HCT116 (cell line): ENCODE measurements around the gene SLC24A3. TPM values are rescaled to one million over a fixed set of nuclear protein-coding genes. Genes with fewer than 3 reads are reported as not detected.

Experiments
- ATAC-seq: fragments of 200-7000 bp; cut with Tn5 transposase; 2 replicates; pipeline ENCODE4 v1.9.1; 2020; ENCODE audit warnings: mild to moderate bottlenecking, moderate library complexity
- BruUV-seq: library from RNA; stranded (reverse); fragments of 400-500 nt; replicated peaks from 2 replicates; lab custom pipeline; 2021; lab: Mats Ljungman, UMichigan
- CTCF ChIA-PET: fragments of 300-600 bp; sonication (Branson Sonifier 250); formaldehyde crosslinking; loops from one replicate; lab custom pipeline; 2021; ENCODE audit warnings: antibody characterized with exemption; lab: Charles Lee
- POLR2A ChIA-PET: fragments of 300-600, 350-600 bp; sonication (Branson Sonifier 250); formaldehyde crosslinking; loops from one replicate; lab custom pipeline; 2021; ENCODE audit warnings: antibody characterized with exemption; lab: Charles Lee
- RAD21 ChIA-PET, 2 experiments: fragments of 300-600 bp; sonication (Branson Sonifier 250); formaldehyde crosslinking; loops; one replicate each; lab custom pipeline; 2023; ENCODE audit warnings: low total read pairs in 2 of 2; ENCODE audit not compliant: uncharacterized antibody in 2 of 2, unreplicated experiment in 2 of 2, low non-redundant PET in 1 of 2; lab: Charles Lee
- DNase-seq: peaks from one replicate; pipeline ENCODE4 v3.0.0-alpha.2; 2010; ENCODE audit warnings: low read depth, low spot score
- H2AFZ ChIP-seq: fragments of 200-600 bp; shearing (Covaris generic), sonication (generic); 2 replicates; pipeline ENCODE4 v1.6.1; 2017; ENCODE audit warnings: low read depth, mixed run types, mixed read lengths, antibody characterized with exemption, low read length; ENCODE audit not compliant: poor library complexity, severe bottlenecking
- H3K27ac ChIP-seq: 2 replicates; pipeline ENCODE4 v1.5.1; 2012; ENCODE audit warnings: low read depth, low read length
- H3K27me3 ChIP-seq: fragments of 200-600 bp; sonication (generic); 2 replicates; pipeline ENCODE4 v1.6.1; 2016; ENCODE audit warnings: mixed run types, low read length, mixed read lengths; ENCODE audit not compliant: insufficient read depth
- H3K36me3 ChIP-seq, 2 experiments: fragments of 200-500 bp in 1 of 2; fragments of 200-600 bp in 1 of 2; sonication (Bioruptor generic) in 1 of 2; sonication (generic) in 1 of 2; 2 replicates each; pipeline versions ENCODE4 v1.5.1 to v1.6.1; 2014 to 2016; ENCODE audit warnings: low read length in 2 of 2, inconsistent platforms in 1 of 2, mixed read lengths in 1 of 2, mixed run types in 1 of 2; ENCODE audit not compliant: insufficient read depth in 2 of 2, control insufficient read depth in 1 of 2
- H3K4me1 ChIP-seq, 2 experiments: fragments of 200-600 bp in 1 of 2; sonication (generic) in 1 of 2; 2 replicates each; pipeline versions ENCODE4 v1.5.1 to v1.6.1; 2012 to 2017; ENCODE audit warnings: low read length in 2 of 2, inconsistent platforms in 1 of 2, mild to moderate bottlenecking in 1 of 2, mixed read lengths in 1 of 2, mixed run types in 1 of 2, moderate library complexity in 1 of 2; ENCODE audit not compliant: insufficient read depth in 2 of 2, control insufficient read depth in 1 of 2
- H3K4me2 ChIP-seq: fragments of 200-600 bp; sonication (generic); 2 replicates; pipeline ENCODE4 v1.6.1; 2017; ENCODE audit warnings: mixed run types, low read length, mixed read lengths
- H3K4me3 ChIP-seq, 2 experiments: fragments of 200-600 bp in 1 of 2; sonication (generic) in 1 of 2; replicated peaks in 1 of 2; 2 replicates each; pipeline ENCODE4 v1.5.1; 2011 to 2016; ENCODE audit warnings: low read length in 2 of 2, control low read depth in 1 of 2, low read depth in 1 of 2, mild to moderate bottlenecking in 1 of 2, mixed read lengths in 1 of 2, mixed run types in 1 of 2
- H3K79me2 ChIP-seq: fragments of 200-600 bp; sonication (generic); 2 replicates; pipeline ENCODE4 v1.6.1; 2017; ENCODE audit warnings: mild to moderate bottlenecking, mixed run types, low read length, moderate library complexity, mixed read lengths; ENCODE audit not compliant: insufficient read depth
- H3K9ac ChIP-seq: fragments of 200-600 bp; sonication (generic); 2 replicates; pipeline ENCODE4 v1.6.1; 2016; ENCODE audit warnings: low read length, mixed read lengths
- H3K9me2 ChIP-seq: fragments of 200-600 bp; sonication (generic), shearing (Covaris generic); 2 replicates; pipeline ENCODE4 v1.6.1; 2017; ENCODE audit warnings: mixed run types, mild to moderate bottlenecking, moderate library complexity; ENCODE audit not compliant: insufficient read depth
- H3K9me3 ChIP-seq, 2 experiments: fragments of 200-500 bp in 1 of 2; fragments of 200-600 bp in 1 of 2; sonication (Bioruptor generic) in 1 of 2; sonication (generic) in 1 of 2; 2 replicates each; pipeline ENCODE4 v1.6.1; 2014 to 2017; ENCODE audit warnings: low read length in 2 of 2, mixed read lengths in 2 of 2, inconsistent platforms in 1 of 2, low read depth in 1 of 2, mild to moderate bottlenecking in 1 of 2, mixed run types in 1 of 2, moderate library complexity in 1 of 2; ENCODE audit not compliant: control insufficient read depth in 1 of 2, insufficient read depth in 1 of 2
- H4K20me1 ChIP-seq: fragments of 200-600 bp; sonication (generic), shearing (Covaris generic); 2 replicates; pipeline ENCODE4 v1.6.1; 2017; ENCODE audit warnings: mixed run types, mild to moderate bottlenecking, moderate library complexity; ENCODE audit not compliant: insufficient read depth
- CBX3 ChIP-seq: IDR thresholded peaks from 2 replicates; pipeline ENCODE4 v1.6.1; 2012; ENCODE audit warnings: low read depth
- CEBPB ChIP-seq: IDR thresholded peaks from 2 replicates; pipeline ENCODE4 v1.6.1; 2012; ENCODE audit warnings: low read depth
- CTCF ChIP-seq, 3 experiments: fragments of 200-600 bp in 1 of 3; sonication (generic) in 1 of 3; IDR thresholded peaks in 2 of 3; conservative IDR thresholded peaks in 1 of 3; 2 replicates each; pipeline ENCODE4 v1.5.1; 2012 to 2017; ENCODE audit warnings: low read depth in 2 of 3, low read length in 2 of 3, antibody characterized with exemption in 1 of 3, borderline replicate concordance in 1 of 3, control low read depth in 1 of 3, mild to moderate bottlenecking in 1 of 3, mixed read lengths in 1 of 3, mixed run types in 1 of 3, moderate library complexity in 1 of 3; ENCODE audit not compliant: insufficient read depth in 1 of 3
- EGR1 ChIP-seq: IDR thresholded peaks from 2 replicates; pipeline ENCODE4 v1.6.1; 2012; ENCODE audit warnings: low read depth
- ELF1 ChIP-seq: IDR thresholded peaks from 2 replicates; pipeline ENCODE4 v1.6.1; 2012; ENCODE audit warnings: low read depth, borderline replicate concordance
- EZH2 ChIP-seq: fragments of 200-600 bp; sonication (generic); IDR thresholded peaks from 2 replicates; pipeline ENCODE4 v1.6.1; 2017; ENCODE audit warnings: antibody characterized with exemption, mixed run types
- EZH2phosphoT487 ChIP-seq: fragments of 200-600 bp; IDR thresholded peaks from 2 replicates; pipeline ENCODE4 v1.6.1; 2018; ENCODE audit warnings: antibody characterized with exemption, borderline replicate concordance
- FOSL1 ChIP-seq: IDR thresholded peaks from 2 replicates; pipeline ENCODE4 v1.6.1; 2012; ENCODE audit warnings: low read depth
- POLR2A ChIP-seq: IDR thresholded peaks from 2 replicates; pipeline ENCODE4 v1.7.0; 2011; ENCODE audit warnings: borderline replicate concordance; ENCODE audit not compliant: insufficient read depth, insufficient read length; ENCODE audit errors: extremely low read depth
- POLR2AphosphoS5 ChIP-seq: IDR thresholded peaks from 2 replicates; pipeline ENCODE4 v1.6.1; 2011; ENCODE audit warnings: mild to moderate bottlenecking, low read depth, low read length, moderate library complexity
- RAD21 ChIP-seq: IDR thresholded peaks from 2 replicates; pipeline ENCODE4 v1.6.1; 2012; ENCODE audit warnings: low read depth, mild to moderate bottlenecking
- REST ChIP-seq: IDR thresholded peaks from 2 replicates; pipeline ENCODE4 v1.6.1; 2012; ENCODE audit warnings: low read depth
- SIN3A ChIP-seq: IDR thresholded peaks from 2 replicates; pipeline ENCODE4 v1.6.1; 2012; ENCODE audit warnings: low read depth
- SRF ChIP-seq: IDR thresholded peaks from 2 replicates; pipeline ENCODE4 v1.6.1; 2012; ENCODE audit warnings: low read depth
- TCF7L2 ChIP-seq: IDR thresholded peaks from 2 replicates; pipeline ENCODE4 v1.7.0; 2011; ENCODE audit warnings: borderline replicate concordance, inconsistent platforms; ENCODE audit not compliant: insufficient read depth, insufficient read length; ENCODE audit errors: extremely low read depth
- YY1 ChIP-seq: IDR thresholded peaks from 2 replicates; pipeline ENCODE4 v1.6.1; 2011; ENCODE audit warnings: low read length, low read depth, moderate library complexity, mild to moderate bottlenecking; ENCODE audit not compliant: insufficient replicate concordance; ENCODE audit errors: extremely low read depth
- ZFX ChIP-seq: fragments of 450-650 bp; IDR thresholded peaks from 2 replicates; pipeline ENCODE4 v1.6.1; 2017
- ZNF274 ChIP-seq: fragments of 200-500 bp; sonication (Bioruptor generic); IDR thresholded peaks from 2 replicates; pipeline ENCODE4 v1.6.1; 2014; ENCODE audit warnings: mild to moderate bottlenecking, low read depth, low read length, inconsistent platforms
- intact Hi-C: fragments of 100-400 bp; cut with micrococcal nuclease; formaldehyde crosslinking; loops from 2 replicates; pipeline ENCODE4 v1.10.0; 2022
- total RNA-seq: library from RNA; stranded (reverse); gene quantifications from one replicate; pipeline ENCODE4 v1.2.1, GENCODE V29; 2021; ENCODE audit not compliant: unreplicated experiment

SLC24A3 gene
- total RNA-seq, 1 experiment from 2014 or later = not detected

- no peak overlapping the region for H3K27ac ChIP-seq
- TF ChIP-seq YY1 (no peak), CBX3 (no peak), SRF (no peak), ZNF274 (no peak), FOSL1 (no peak), EGR1 (no peak), ZFX (no peak), POLR2AphosphoS5 (no peak), ELF1 (no peak), CTCF (IDR thresholded peaks at IDR 0.05 in 2 of 3, conservative IDR thresholded peaks at IDR 0.05 in 1 of 3; ENCODE audit: borderline replicate concordance in 1 of 3, insufficient read depth in 1 of 3, low read depth in 2 of 3, low read length in 2 of 3) (no peak), TCF7L2 (no peak), CEBPB (no peak), REST (no peak), EZH2phosphoT487 (no peak), EZH2 (no peak), SIN3A (no peak), RAD21 (no peak), POLR2A (no peak)
- TF ChIP-seq, all 23 proteins: peak for 0
- ChIA-PET RAD21 (no interaction called here), POLR2A (no interaction called here), CTCF (no interaction called here)
- Histone ChIP-seq H3K36me3 (no peaks in the 10 kb centered on the region), H3K4me1 (no peaks in the 10 kb centered on the region), H4K20me1 (no peaks in the 10 kb centered on the region), H3K9ac (no peak overlapping the region), H3K9me2 (no peaks in the 10 kb centered on the region), H3K79me2 (no peaks in the 10 kb centered on the region), H3K27me3 (no peaks in the 10 kb centered on the region), H3K4me3 (no peak overlapping the region), H3K9me3 (no peaks in the 10 kb centered on the region), H2AFZ (no peak overlapping the region), H3K4me2 (no peak overlapping the region)
- BruUV-seq = no TSS peak
- DNase-seq (no peak), ATAC-seq (no peak)
- intact Hi-C loops = no loop called here
Measured at GRCh38 chr20:19520261-19520660, 307.8 kb downstream of the SLC24A3 start.
